K562 (cell line): Measurements from ENCODE around the gene GNAZ. TPM values are rescaled to one million over a fixed set of nuclear protein-coding genes. Genes with fewer than 3 reads are reported as not detected.

Source experiments
- DPF2 ChIP-seq: fragments of 450-650 bp; IDR thresholded peaks from 2 replicates; pipeline ENCODE4 v1.6.1; 2016
- MYNN ChIP-seq, 2 experiments: sonication (generic); formaldehyde crosslinking in 1 of 2; IDR thresholded peaks; 2 replicates each; pipeline versions ENCODE4 v1.5.0 to v1.6.1; 2016 to 2020; ENCODE audit warnings: antibody characterized with exemption in 1 of 2, missing genetic modification reagents in 1 of 2
- SRSF3 ChIP-seq: fragments of 200-400 bp; formaldehyde crosslinking; IDR thresholded peaks from 2 replicates; pipeline ENCODE4 v1.6.1; 2016; ENCODE audit warnings: mild to moderate bottlenecking, low read length, moderate library complexity; ENCODE audit not compliant: insufficient read depth
- USF2 ChIP-seq: sonication (generic); formaldehyde crosslinking; IDR thresholded peaks from 2 replicates; pipeline ENCODE4 v1.5.0; 2020; ENCODE audit warnings: missing genetic modification reagents
- ZC3H11A ChIP-seq: IDR thresholded peaks from 2 replicates; pipeline ENCODE4 v1.6.1; 2012; ENCODE audit warnings: low read depth, low read length, improper control_type of control experiment
- polyA plus RNA-seq, 8 experiments: library from polyadenylated mRNA; depleted of rRNA in 4 of 8; stranded (reverse) in 5 of 8; unstranded in 3 of 8; fragments of >200 nt; fragmentation: Nextera tagmentation in 2 of 8; fragmentation: Illumina TruSeq in 1 of 8; extraction: Ambion mirVana in 2 of 8; extraction: Trizol in 1 of 8; gene quantifications; 2 replicates each; pipeline versions ENCODE4 v1.2.1 to v1.2.3, GENCODE V29; 2011 to 2014; ENCODE audit warnings: inconsistent platforms in 1 of 8, missing spikeins in 1 of 8
- total RNA-seq, 7 experiments: library from RNA; depleted of rRNA in 6 of 7; stranded (reverse); fragments of >200 nt in 6 of 7; fragmentation: Illumina TruSeq in 2 of 7; extraction: Trizol in 2 of 7; gene quantifications; 2 replicates each; pipeline versions ENCODE4 v1.2.1 to v1.2.3, GENCODE V29; 2011 to 2021; ENCODE audit warnings: low replicate concordance in 1 of 7
- TF ChIP-seq, protein P1 (sequence below): sonication (generic); formaldehyde crosslinking; IDR thresholded peaks from 2 replicates; pipeline ENCODE4 v1.8.0; 2022; ENCODE audit warnings: mild to moderate bottlenecking, missing genetic modification reagents
- TF ChIP-seq, protein P2 (sequence below), 2 experiments: fragments of 450-650 bp in 1 of 2; sonication (generic) in 1 of 2; formaldehyde crosslinking in 1 of 2; IDR thresholded peaks; 2 replicates each; pipeline versions ENCODE4 v1.7.1 to v1.9.0; 2016 to 2022; ENCODE audit warnings: inconsistent platforms in 1 of 2, mild to moderate bottlenecking in 1 of 2, missing genetic modification reagents in 1 of 2
- TF ChIP-seq, protein P3 (sequence below), 2 experiments: fragments of 200-800 bp in 1 of 2; sonication (Bioruptor generic) in 1 of 2; sonication (generic) in 1 of 2; formaldehyde crosslinking in 1 of 2; IDR thresholded peaks in 1 of 2; conservative IDR thresholded peaks in 1 of 2; 2 replicates each; pipeline versions ENCODE4 v1.5.0 to v1.6.1; 2016 to 2020; ENCODE audit warnings: missing compliant biosample characterization in 1 of 2, missing genetic modification characterization in 1 of 2, missing genetic modification reagents in 1 of 2

Gene GNAZ
- total and polyA plus RNA-seq, 9 of the 15 experiments (the other 6 are each of a cell fraction or from before 2014, with no cell fraction given), result 0.04 to 0.22 (median 0.13) TPM; not detected in 3

GRCh38 chr22:23061471-23062280 lies 8.6 kb upstream of the GNAZ start (continued):
- TF ChIP-seq USF2 (CRISPR knock-in tag), result peak; percentile 6; the same call in 1 of the 2 replicates
- TF ChIP-seq ZC3H11A, result no peak
- TF ChIP-seq DPF2, result no peak
- no peak for TF ChIP-seq MYNN (IDR thresholded peaks at IDR 0.05)
- TF ChIP-seq MYNN (CRISPR knock-in tag; IDR thresholded peaks at IDR 0.05), result peak; percentile 59
- TF ChIP-seq, protein P1, sequence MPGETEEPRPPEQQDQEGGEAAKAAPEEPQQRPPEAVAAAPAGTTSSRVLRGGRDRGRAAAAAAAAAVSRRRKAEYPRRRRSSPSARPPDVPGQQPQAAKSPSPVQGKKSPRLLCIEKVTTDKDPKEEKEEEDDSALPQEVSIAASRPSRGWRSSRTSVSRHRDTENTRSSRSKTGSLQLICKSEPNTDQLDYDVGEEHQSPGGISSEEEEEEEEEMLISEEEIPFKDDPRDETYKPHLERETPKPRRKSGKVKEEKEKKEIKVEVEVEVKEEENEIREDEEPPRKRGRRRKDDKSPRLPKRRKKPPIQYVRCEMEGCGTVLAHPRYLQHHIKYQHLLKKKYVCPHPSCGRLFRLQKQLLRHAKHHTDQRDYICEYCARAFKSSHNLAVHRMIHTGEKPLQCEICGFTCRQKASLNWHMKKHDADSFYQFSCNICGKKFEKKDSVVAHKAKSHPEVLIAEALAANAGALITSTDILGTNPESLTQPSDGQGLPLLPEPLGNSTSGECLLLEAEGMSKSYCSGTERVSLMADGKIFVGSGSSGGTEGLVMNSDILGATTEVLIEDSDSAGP (CRISPR knock-in tag), result no peak
- TF ChIP-seq, protein P2, sequence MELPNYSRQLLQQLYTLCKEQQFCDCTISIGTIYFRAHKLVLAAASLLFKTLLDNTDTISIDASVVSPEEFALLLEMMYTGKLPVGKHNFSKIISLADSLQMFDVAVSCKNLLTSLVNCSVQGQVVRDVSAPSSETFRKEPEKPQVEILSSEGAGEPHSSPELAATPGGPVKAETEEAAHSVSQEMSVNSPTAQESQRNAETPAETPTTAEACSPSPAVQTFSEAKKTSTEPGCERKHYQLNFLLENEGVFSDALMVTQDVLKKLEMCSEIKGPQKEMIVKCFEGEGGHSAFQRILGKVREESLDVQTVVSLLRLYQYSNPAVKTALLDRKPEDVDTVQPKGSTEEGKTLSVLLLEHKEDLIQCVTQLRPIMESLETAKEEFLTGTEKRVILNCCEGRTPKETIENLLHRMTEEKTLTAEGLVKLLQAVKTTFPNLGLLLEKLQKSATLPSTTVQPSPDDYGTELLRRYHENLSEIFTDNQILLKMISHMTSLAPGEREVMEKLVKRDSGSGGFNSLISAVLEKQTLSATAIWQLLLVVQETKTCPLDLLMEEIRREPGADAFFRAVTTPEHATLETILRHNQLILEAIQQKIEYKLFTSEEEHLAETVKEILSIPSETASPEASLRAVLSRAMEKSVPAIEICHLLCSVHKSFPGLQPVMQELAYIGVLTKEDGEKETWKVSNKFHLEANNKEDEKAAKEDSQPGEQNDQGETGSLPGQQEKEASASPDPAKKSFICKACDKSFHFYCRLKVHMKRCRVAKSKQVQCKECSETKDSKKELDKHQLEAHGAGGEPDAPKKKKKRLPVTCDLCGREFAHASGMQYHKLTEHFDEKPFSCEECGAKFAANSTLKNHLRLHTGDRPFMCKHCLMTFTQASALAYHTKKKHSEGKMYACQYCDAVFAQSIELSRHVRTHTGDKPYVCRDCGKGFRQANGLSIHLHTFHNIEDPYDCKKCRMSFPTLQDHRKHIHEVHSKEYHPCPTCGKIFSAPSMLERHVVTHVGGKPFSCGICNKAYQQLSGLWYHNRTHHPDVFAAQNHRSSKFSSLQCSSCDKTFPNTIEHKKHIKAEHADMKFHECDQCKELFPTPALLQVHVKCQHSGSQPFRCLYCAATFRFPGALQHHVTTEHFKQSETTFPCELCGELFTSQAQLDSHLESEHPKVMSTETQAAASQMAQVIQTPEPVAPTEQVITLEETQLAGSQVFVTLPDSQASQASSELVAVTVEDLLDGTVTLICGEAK (IDR thresholded peaks at IDR 0.05), result no peak
- TF ChIP-seq, protein P2 (CRISPR knock-in tag; IDR thresholded peaks at IDR 0.05), result peak; percentile 42; the same call in 1 of the 2 replicates
- TF ChIP-seq, protein P3, sequence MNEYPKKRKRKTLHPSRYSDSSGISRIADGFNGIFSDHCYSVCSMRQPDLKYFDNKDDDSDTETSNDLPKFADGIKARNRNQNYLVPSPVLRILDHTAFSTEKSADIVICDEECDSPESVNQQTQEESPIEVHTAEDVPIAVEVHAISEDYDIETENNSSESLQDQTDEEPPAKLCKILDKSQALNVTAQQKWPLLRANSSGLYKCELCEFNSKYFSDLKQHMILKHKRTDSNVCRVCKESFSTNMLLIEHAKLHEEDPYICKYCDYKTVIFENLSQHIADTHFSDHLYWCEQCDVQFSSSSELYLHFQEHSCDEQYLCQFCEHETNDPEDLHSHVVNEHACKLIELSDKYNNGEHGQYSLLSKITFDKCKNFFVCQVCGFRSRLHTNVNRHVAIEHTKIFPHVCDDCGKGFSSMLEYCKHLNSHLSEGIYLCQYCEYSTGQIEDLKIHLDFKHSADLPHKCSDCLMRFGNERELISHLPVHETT (CRISPR knock-in tag; conservative IDR thresholded peaks at IDR 0.05 in 1 of 2, IDR thresholded peaks at IDR 0.05 in 1 of 2), result 0 out of 4 replicates have a peak, but pooled peaks of 1 of the 2 experiments have one; percentile 40
- no peak for TF ChIP-seq SRSF3
